HepG2 (cell line): Measurements from ENCODE around the gene AMN. TPM values are rescaled to one million over a fixed set of nuclear protein-coding genes. Genes with fewer than 3 reads are reported as not detected.

Experiments used
- ATAC-seq: fragments of 200-7000 bp; cut with Tn5 transposase; 3 replicates; pipeline ENCODE4 v1.9.1; 2020; ENCODE audit warnings: mild to moderate bottlenecking, moderate library complexity
- BruUV-seq: library from RNA; stranded (reverse); fragments of 400-500 nt; replicated peaks from 2 replicates; lab custom pipeline; 2021; lab: Mats Ljungman, UMichigan
- CTCF ChIA-PET: fragments of 300-600 bp; formaldehyde crosslinking; extraction: SDS; loops from one replicate; lab custom pipeline; 2021; ENCODE audit warnings: low total read pairs, inconsistent platforms, low intra/inter-chr PET ratio; lab: Yijun Ruan, JAX
- POLR2A ChIA-PET: fragments of 350-600 bp; sonication (Branson Sonifier 250); formaldehyde crosslinking; loops from one replicate; lab custom pipeline; 2020; ENCODE audit warnings: antibody characterized with exemption, inconsistent platforms; lab: Yijun Ruan, JAX
- DNase-seq: peaks from one replicate; pipeline ENCODE4 v3.0.0-alpha.2; 2015; ENCODE audit warnings: low spot score
- FAIRE-seq: peaks from 3 replicates; lab custom pipeline; 2011; peaks lifted over from hg19 to GRCh38; lab: Jason Lieb, UNC
- H2AFZ ChIP-seq: one replicate; pipeline ENCODE4 v1.6.1; 2011; ENCODE audit warnings: low read length, inconsistent platforms
- H3K27ac ChIP-seq: fragments of 300-600 bp; 3 replicates; pipeline ENCODE4 v1.8.0; 2011; ENCODE audit warnings: mixed run types, mild to moderate bottlenecking, mixed read lengths, low read length, inconsistent platforms; ENCODE audit not compliant: insufficient read depth; ENCODE audit errors: extremely low read length
- H3K27me3 ChIP-seq, 2 experiments: fragments of 200-600 bp in 1 of 2; 2 replicates in 1 of 2; 3 replicates in 1 of 2; pipeline versions ENCODE4 v1.6.0 to v1.8.0; 2011; ENCODE audit warnings: low read length in 2 of 2, mild to moderate bottlenecking in 2 of 2, moderate library complexity in 2 of 2, inconsistent platforms in 1 of 2; ENCODE audit not compliant: insufficient read depth in 2 of 2, control insufficient read depth in 1 of 2
- H3K36me3 ChIP-seq, 2 experiments: fragments of 200-600 bp in 1 of 2; replicated peaks in 1 of 2; 2 replicates in 1 of 2; 3 replicates in 1 of 2; pipeline versions ENCODE4 v1.5.1 to v1.8.0; 2011; ENCODE audit warnings: low read length in 2 of 2, inconsistent platforms in 1 of 2; ENCODE audit not compliant: insufficient read depth in 2 of 2, control insufficient read depth in 1 of 2
- H3K4me1 ChIP-seq: 2 replicates; pipeline ENCODE4 v1.5.1; 2012; ENCODE audit warnings: low read length, inconsistent platforms; ENCODE audit not compliant: insufficient read depth
- H3K4me2 ChIP-seq: 2 replicates; pipeline ENCODE4 v1.6.0; 2011; ENCODE audit warnings: low read depth, low read length, inconsistent platforms
- H3K4me3 ChIP-seq, 3 experiments: fragments of 200-600 bp in 1 of 3; sonication (generic), shearing (Covaris generic) in 1 of 3; replicated peaks in 1 of 3; 2 replicates each; pipeline ENCODE4 v1.5.1; 2011 to 2016; ENCODE audit warnings: low read length in 3 of 3, inconsistent platforms in 2 of 3, low read depth in 2 of 3, mild to moderate bottlenecking in 2 of 3, control low read depth in 1 of 3, mixed read lengths in 1 of 3; ENCODE audit not compliant: insufficient read depth in 1 of 3
- H3K79me2 ChIP-seq: one replicate; pipeline ENCODE4 v1.6.1; 2011; ENCODE audit warnings: low read length, inconsistent platforms; ENCODE audit not compliant: insufficient read depth
- H3K9ac ChIP-seq: 2 replicates; pipeline ENCODE4 v1.6.0; 2011; ENCODE audit warnings: mild to moderate bottlenecking, low read depth, low read length, inconsistent platforms; ENCODE audit not compliant: insufficient read depth
- H3K9me3 ChIP-seq: 2 replicates; pipeline ENCODE4 v1.5.1; 2012; ENCODE audit warnings: mild to moderate bottlenecking, low read length
- H4K20me1 ChIP-seq: 2 replicates; pipeline ENCODE4 v1.6.0; 2011; ENCODE audit warnings: inconsistent platforms, mild to moderate bottlenecking, low read length, moderate library complexity; ENCODE audit not compliant: insufficient read depth
- GTF2F1 ChIP-seq: fragments of 150-350 bp; IDR thresholded peaks from 2 replicates; pipeline ENCODE4 v1.6.1; 2014; ENCODE audit warnings: low read length
- HNF1A ChIP-seq, 2 experiments: sonication (generic) in 1 of 2; formaldehyde crosslinking in 1 of 2; IDR thresholded peaks; 2 replicates each; pipeline versions ENCODE4 v1.4.0 to v1.6.1; 2016 to 2020; ENCODE audit warnings: borderline replicate concordance in 1 of 2, low read depth in 1 of 2, mild to moderate bottlenecking in 1 of 2, missing genetic modification reagents in 1 of 2
- NR0B2 ChIP-seq: sonication (generic); formaldehyde crosslinking; IDR thresholded peaks from 2 replicates; pipeline ENCODE4 v1.4.0; 2020; ENCODE audit warnings: mild to moderate bottlenecking, missing genetic modification reagents
- POLR2AphosphoS2 ChIP-seq: IDR thresholded peaks from 2 replicates; pipeline ENCODE4 v1.6.1; 2011; ENCODE audit warnings: low read depth, low read length, improper control_type of control experiment
- RBAK ChIP-seq: sonication (generic); formaldehyde crosslinking; IDR thresholded peaks from 2 replicates; pipeline ENCODE4 v1.5.1; 2020; ENCODE audit warnings: mild to moderate bottlenecking, missing genetic modification reagents
- ZNF230 ChIP-seq: sonication (generic); formaldehyde crosslinking; IDR thresholded peaks from 2 replicates; pipeline ENCODE4 v1.4.0; 2020; ENCODE audit warnings: mild to moderate bottlenecking, missing genetic modification reagents
- ZNF235 ChIP-seq: sonication (generic); formaldehyde crosslinking; IDR thresholded peaks from 2 replicates; pipeline ENCODE4 v1.8.1; 2023; ENCODE audit warnings: mild to moderate bottlenecking, missing genetic modification reagents, borderline replicate concordance
- ZNF430 ChIP-seq: sonication (generic); formaldehyde crosslinking; IDR thresholded peaks from 2 replicates; pipeline ENCODE4 v1.9.0; 2021; ENCODE audit warnings: mild to moderate bottlenecking, missing genetic modification reagents
- ZNF512B ChIP-seq: sonication (generic); formaldehyde crosslinking; IDR thresholded peaks from 2 replicates; pipeline ENCODE4 v1.5.1; 2020; ENCODE audit warnings: missing genetic modification reagents, mild to moderate bottlenecking, borderline replicate concordance
- ZNF891 ChIP-seq: sonication (generic); formaldehyde crosslinking; IDR thresholded peaks from 2 replicates; pipeline ENCODE4 v1.5.0; 2020; ENCODE audit warnings: mild to moderate bottlenecking, missing genetic modification reagents
- WGBS: methylation state at CpG from one replicate; pipeline ENCODE4 v1.1.6; 2017; ENCODE audit warnings: low lambda C conversion rate; 5-methylcytosine and 5-hydroxymethylcytosine counted together
- in situ Hi-C: cut with HindIII; loops from 2 replicates; pipeline ENCODE4 v1.10.0; 2017; ENCODE audit warnings: low pct_unique_long_range_greater_than_20kb; ENCODE audit not compliant: extremely low pct_ligation_motif_present
- intact Hi-C: fragments of 100-400 bp; cut with micrococcal nuclease; formaldehyde crosslinking; loops from one replicate; pipeline ENCODE4 v1.10.0; 2022; ENCODE audit not compliant: unreplicated experiment
- polyA plus RNA-seq, 8 experiments: library from polyadenylated mRNA; depleted of rRNA in 3 of 8; stranded (reverse) in 7 of 8; unstranded in 1 of 8; fragments of >200 nt; fragmentation: Illumina TruSeq in 4 of 8; extraction: Trizol in 4 of 8; gene quantifications; 2 replicates each; pipeline versions ENCODE4 v1.2.1 to v1.2.3, GENCODE V29; 2011 to 2016; ENCODE audit warnings: low read depth in 4 of 8, missing spikeins in 1 of 8, mixed read lengths in 1 of 8; ENCODE audit not compliant: insufficient read depth in 1 of 8
- total RNA-seq, 5 experiments: library from RNA; depleted of rRNA; stranded (reverse); fragments of >200 nt; fragmentation: Illumina TruSeq; extraction: Trizol; gene quantifications; 2 replicates each; pipeline ENCODE4 v1.2.3, GENCODE V29; 2016; ENCODE audit warnings: low read depth in 1 of 5
- TF ChIP-seq, protein P1 (sequence below): IDR thresholded peaks from 2 replicates; pipeline ENCODE4 v1.6.1; 2016; ENCODE audit warnings: missing genetic modification reagents, missing compliant biosample characterization
- TF ChIP-seq, protein P2 (sequence below): sonication (generic); formaldehyde crosslinking; IDR thresholded peaks from 2 replicates; pipeline ENCODE4 v1.4.0; 2020; ENCODE audit warnings: mild to moderate bottlenecking, missing genetic modification reagents

AMN gene
- total and polyA plus RNA-seq, 2 of the 13 experiments (the other 11 are each of a cell fraction or from before 2014, with no cell fraction given): 9.8 to 33.1 TPM

DNA sequence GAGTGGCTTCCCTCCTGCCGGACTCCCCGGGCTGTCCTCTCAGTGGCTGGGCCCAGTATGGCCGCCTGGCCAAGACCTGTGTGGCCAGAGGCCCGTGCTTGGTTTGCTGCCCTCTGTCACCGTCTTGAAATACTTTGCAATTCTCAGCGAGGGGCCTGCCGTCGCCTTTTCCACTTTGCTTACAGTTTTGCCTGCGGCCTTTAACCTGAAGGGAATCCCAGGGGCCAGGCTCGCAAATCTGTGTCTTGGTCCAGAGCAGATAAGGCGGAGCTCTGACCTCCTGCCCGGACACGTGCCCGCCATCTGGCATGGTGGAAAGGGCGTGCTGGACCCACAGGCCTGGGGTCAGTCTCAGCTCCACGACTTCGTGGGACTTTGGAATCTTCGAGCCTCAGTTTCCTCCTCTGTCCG lies 10.9 kb upstream of the AMN start (continued):
- TF ChIP-seq, protein P1, sequence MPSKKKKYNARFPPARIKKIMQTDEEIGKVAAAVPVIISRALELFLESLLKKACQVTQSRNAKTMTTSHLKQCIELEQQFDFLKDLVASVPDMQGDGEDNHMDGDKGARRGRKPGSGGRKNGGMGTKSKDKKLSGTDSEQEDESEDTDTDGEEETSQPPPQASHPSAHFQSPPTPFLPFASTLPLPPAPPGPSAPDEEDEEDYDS (CRISPR knock-in tag): no peak
- TF ChIP-seq HNF1A (IDR thresholded peaks at IDR 0.05; ENCODE audit: low read depth) (no peak), HNF1A (CRISPR knock-in tag; IDR thresholded peaks at IDR 0.05; ENCODE audit: borderline replicate concordance) (no peak), ZNF230 (CRISPR knock-in tag) (no peak)
- TF ChIP-seq, all 625 proteins: peak for 0

- Histone ChIP-seq H3K4me2 (no peak overlapping the region), H3K79me2 (no peaks in the 10 kb centered on the region), H2AFZ (no peak overlapping the region), H3K4me1 (peaks cover 12% of the 10 kb centered on the region), H3K36me3 (no peaks in the 10 kb centered on the region), H3K9ac (no peak overlapping the region), H3K4me3 (no peak overlapping the region), H4K20me1 (no peaks in the 10 kb centered on the region), H3K27ac (no peak overlapping the region), H3K9me3 (no peaks in the 10 kb centered on the region), H3K27me3 (no peaks in the 10 kb centered on the region)
- POLR2A ChIA-PET: no interaction called here
- no peak for ATAC-seq
- CTCF ChIA-PET: no interaction called here
- intact Hi-C loops (no loop called here), in situ Hi-C loops (loop anchor here (10.0 kb wide), 1 partner anchor 217 kb away; no protein-coding TSS in a partner anchor)
- FAIRE-seq: no peak
- whole genome bisulfite sequencing: 97% methylated on average over 8 of the region's 21 CpGs
- DNase-seq: no peak
- no TSS peak for BruUV-seq
- TF ChIP-seq ZNF430 (CRISPR knock-in tag) (no peak), ZNF512B (CRISPR knock-in tag) (no peak), ZNF891 (CRISPR knock-in tag) (no peak), ZNF235 (CRISPR knock-in tag) (no peak), GTF2F1 (no peak), RBAK (CRISPR knock-in tag) (no peak), NR0B2 (CRISPR knock-in tag) (no peak), POLR2AphosphoS2 (no peak)
- TF ChIP-seq, protein P2, sequence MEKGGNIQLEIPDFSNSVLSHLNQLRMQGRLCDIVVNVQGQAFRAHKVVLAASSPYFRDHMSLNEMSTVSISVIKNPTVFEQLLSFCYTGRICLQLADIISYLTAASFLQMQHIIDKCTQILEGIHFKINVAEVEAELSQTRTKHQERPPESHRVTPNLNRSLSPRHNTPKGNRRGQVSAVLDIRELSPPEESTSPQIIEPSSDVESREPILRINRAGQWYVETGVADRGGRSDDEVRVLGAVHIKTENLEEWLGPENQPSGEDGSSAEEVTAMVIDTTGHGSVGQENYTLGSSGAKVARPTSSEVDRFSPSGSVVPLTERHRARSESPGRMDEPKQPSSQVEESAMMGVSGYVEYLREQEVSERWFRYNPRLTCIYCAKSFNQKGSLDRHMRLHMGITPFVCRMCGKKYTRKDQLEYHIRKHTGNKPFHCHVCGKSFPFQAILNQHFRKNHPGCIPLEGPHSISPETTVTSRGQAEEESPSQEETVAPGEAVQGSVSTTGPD (CRISPR knock-in tag): no peak
These were observed 10.3 kb upstream of the AMN start for GRCh38 chr14:102911991-102912761.
